Immature natural killer cell (primary cell): ENCODE measurements around the gene RUSF1. TPM values are rescaled to one million over a fixed set of nuclear protein-coding genes. Genes with fewer than 3 reads are reported as not detected.
"Not testable (repeated sequence)": the region's sequence is repeated elsewhere in the genome, so short reads cannot be mapped to it uniquely, and the experiment has no call there.

Experiments
- DNase-seq, 3 donors: peaks; one replicate each; pipeline ENCODE4 v3.0.0; 2022; ENCODE audit warnings: mixed read lengths in 1 of 3
- H3K27ac Mint-ChIP-seq, 6 donors: one replicate each; pipeline ENCODE4 v1.8.0; 2020; ENCODE audit warnings: mixed read lengths in 6 of 6, mild to moderate bottlenecking in 5 of 6, inconsistent platforms in 4 of 6, moderate library complexity in 3 of 6
- H3K27me3 Mint-ChIP-seq, 3 donors: one replicate each; pipeline ENCODE4 v1.8.0; 2020 to 2021; ENCODE audit warnings: low read depth in 3 of 3, mild to moderate bottlenecking in 3 of 3, mixed read lengths in 3 of 3, moderate library complexity in 3 of 3, inconsistent platforms in 1 of 3
- H3K36me3 Mint-ChIP-seq, 3 donors: one replicate each; pipeline ENCODE4 v1.8.0; 2020; ENCODE audit warnings: mixed read lengths in 3 of 3, inconsistent platforms in 2 of 3, mild to moderate bottlenecking in 2 of 3
- H3K4me1 Mint-ChIP-seq, 2 donors: one replicate each; pipeline ENCODE4 v1.8.0; 2020; ENCODE audit warnings: inconsistent platforms in 2 of 2, mild to moderate bottlenecking in 2 of 2, mixed read lengths in 2 of 2, moderate library complexity in 1 of 2
- H3K4me3 Mint-ChIP-seq, 5 donors: one replicate each; pipeline ENCODE4 v1.8.0; 2020; ENCODE audit warnings: mild to moderate bottlenecking in 5 of 5, mixed read lengths in 5 of 5, inconsistent platforms in 3 of 5, moderate library complexity in 3 of 5
- H3K9me3 Mint-ChIP-seq, 6 donors: one replicate each; pipeline ENCODE4 v1.8.0; 2020; ENCODE audit warnings: mild to moderate bottlenecking in 6 of 6, mixed read lengths in 6 of 6, inconsistent platforms in 4 of 6, moderate library complexity in 3 of 6
- polyA plus RNA-seq, 3 donors: library from polyadenylated mRNA; unstranded; fragments of 300-500 nt; fragmentation: Illumina TruSeq; gene quantifications; one replicate each; pipeline ENCODE4 v1.2.3, GENCODE V29; 2021

RUSF1 gene
- polyA plus RNA-seq, 3 donors from 2014 or later, result 18.5 to 24.3 (median 19.6) TPM

- no peaks in the 10 kb centered on the region for H3K9me3 Mint-ChIP-seq
- H3K27me3 Mint-ChIP-seq, result peaks cover under 1 to 9% (median 2%) of the 10 kb centered on the region in 3 donors
- peak overlapping the region in 1 of 6 donors; percentile 28 for H3K27ac Mint-ChIP-seq
- no peak for DNase-seq
- H3K4me3 Mint-ChIP-seq, result no peak overlapping the region
- H3K4me1 Mint-ChIP-seq, result peaks cover 22 to 28% of the 10 kb centered on the region in 2 donors
- peaks cover 0 to 5% (median 3%) of the 10 kb centered on the region in 3 donors for H3K36me3 Mint-ChIP-seq
Observed at GRCh38 chr16:31504159-31504558, 4.0 kb downstream of the RUSF1 start.

- H3K27me3 Mint-ChIP-seq, H3K36me3 Mint-ChIP-seq, DNase-seq, H3K27ac Mint-ChIP-seq, H3K9me3 Mint-ChIP-seq, H3K4me3 Mint-ChIP-seq: not testable (repeated sequence)
- H3K4me1 Mint-ChIP-seq, result peaks cover 16 to 22% of the 10 kb centered on the region in 2 donors
Observed at GRCh38 chr16:31503555-31503954, 4.6 kb downstream of the RUSF1 start.

- no peak overlapping the region for H3K4me3 Mint-ChIP-seq
- DNase-seq, result no peak
- H3K4me1 Mint-ChIP-seq, result peaks cover 13 to 20% of the 10 kb centered on the region in 2 donors
- H3K9me3 Mint-ChIP-seq, result no peaks in the 10 kb centered on the region
- H3K36me3 Mint-ChIP-seq, result peaks cover 3 to 7% (median 5%) of the 10 kb centered on the region in 3 donors
- H3K27me3 Mint-ChIP-seq, result peaks cover 0 to 1% (median 0%) of the 10 kb centered on the region in 3 donors
- peak overlapping the region in 1 of 6 donors; percentile 12 for H3K27ac Mint-ChIP-seq
Observed at GRCh38 chr16:31502981-31503380, 5.2 kb downstream of the RUSF1 start.

- H3K4me3 Mint-ChIP-seq, result no peak overlapping the region
Observed at GRCh38 chr16:31501966-31502348, 6.2 kb downstream of the RUSF1 start.

GRCh38 chr16:31501226-31501965, 6.8 kb downstream of the RUSF1 start:
- Mint-ChIP-seq H3K9me3 (no peaks in the 10 kb centered on the region), H3K4me3 (no peak overlapping the region), H3K36me3 (peaks cover 3 to 15% (median 5%) of the 10 kb centered on the region in 3 donors), H3K27ac (no peak overlapping the region), H3K27me3 (no peaks in the 10 kb centered on the region), H3K4me1 (peaks cover 3 to 8% of the 10 kb centered on the region in 2 donors)
- DNase-seq, result no peak

More at GRCh38 chr16:31501966-31502348, 6.2 kb downstream of the RUSF1 start:
- Mint-ChIP-seq H3K36me3 (peaks cover 3 to 15% (median 5%) of the 10 kb centered on the region in 3 donors), H3K27ac (no peak overlapping the region), H3K9me3 (no peaks in the 10 kb centered on the region), H3K4me1 (peaks cover 4 to 11% of the 10 kb centered on the region in 2 donors), H3K27me3 (no peaks in the 10 kb centered on the region)
- no peak for DNase-seq

GRCh38 chr16:31499928-31500327, 8.3 kb downstream of the RUSF1 start:
- no peak overlapping the region for H3K4me3 Mint-ChIP-seq

GRCh38 chr16:31498493-31498892, 9.7 kb downstream of the RUSF1 start:
- no peak for DNase-seq
- Mint-ChIP-seq H3K4me3 (no peak overlapping the region), H3K9me3 (no peaks in the 10 kb centered on the region), H3K36me3 (peaks cover 0 to 17% (median 3%) of the 10 kb centered on the region in 3 donors), H3K4me1 (no peaks in the 10 kb centered on the region), H3K27ac (no peak overlapping the region), H3K27me3 (no peaks in the 10 kb centered on the region)

More at GRCh38 chr16:31499928-31500327, 8.3 kb downstream of the RUSF1 start:
- H3K36me3 Mint-ChIP-seq, result peaks cover 0 to 17% (median 3%) of the 10 kb centered on the region in 3 donors
- no peak for DNase-seq
- H3K27ac Mint-ChIP-seq, result no peak overlapping the region
- peaks cover 0 to 2% of the 10 kb centered on the region in 2 donors for H3K4me1 Mint-ChIP-seq
- no peaks in the 10 kb centered on the region for H3K27me3 Mint-ChIP-seq
- H3K9me3 Mint-ChIP-seq, result no peaks in the 10 kb centered on the region

- no peaks in the 10 kb centered on the region for H3K9me3 Mint-ChIP-seq
- H3K4me1 Mint-ChIP-seq, result no peaks in the 10 kb centered on the region
- H3K36me3 Mint-ChIP-seq, result peaks cover 0 to 27% (median 3%) of the 10 kb centered on the region in 3 donors
- no peak overlapping the region for H3K27ac Mint-ChIP-seq
- no peak for DNase-seq
- H3K4me3 Mint-ChIP-seq, result no peak overlapping the region
- no peaks in the 10 kb centered on the region for H3K27me3 Mint-ChIP-seq
Observed at GRCh38 chr16:31496670-31497069, 11.5 kb downstream of the RUSF1 start.

- no peak overlapping the region for H3K27ac Mint-ChIP-seq
- H3K4me3 Mint-ChIP-seq, result no peak overlapping the region
- DNase-seq, result no peak
- H3K9me3 Mint-ChIP-seq, result no peaks in the 10 kb centered on the region
- peaks cover 0 to 29% (median 1%) of the 10 kb centered on the region in 3 donors for H3K36me3 Mint-ChIP-seq
- H3K27me3 Mint-ChIP-seq, result peaks cover 0 to 2% (median 0%) of the 10 kb centered on the region in 3 donors
- H3K4me1 Mint-ChIP-seq, result peaks cover 5% of the 10 kb centered on the region in 2 donors
Observed at GRCh38 chr16:31493506-31494125, 14.6 kb downstream of the RUSF1 start.

GRCh38 chr16:31491778-31492418, 16.3 kb downstream of the RUSF1 start:
- peaks cover 0 to 2% (median 0%) of the 10 kb centered on the region in 6 donors for H3K9me3 Mint-ChIP-seq
- H3K36me3 Mint-ChIP-seq, result peaks cover 0 to 20% (median 0%) of the 10 kb centered on the region in 3 donors

GRCh38 chr16:31489616-31490584, 18.3 kb downstream of the RUSF1 start:
- H3K27ac Mint-ChIP-seq, result peak overlapping the region in 2 of 6 donors; percentile 5 to 8

More at GRCh38 chr16:31491778-31492418, 16.3 kb downstream of the RUSF1 start:
- peaks cover 0 to 4% (median 2%) of the 10 kb centered on the region in 3 donors for H3K27me3 Mint-ChIP-seq
- peak overlapping the region in 1 of 6 donors; percentile 21 for H3K27ac Mint-ChIP-seq
- H3K4me3 Mint-ChIP-seq, result no peak overlapping the region
- H3K4me1 Mint-ChIP-seq, result peaks cover 10 to 12% of the 10 kb centered on the region in 2 donors
- DNase-seq, result no peak

GRCh38 chr16:31489298-31489564, 19.0 kb downstream of the RUSF1 start:
- peaks cover 4 to 7% (median 4%) of the 10 kb centered on the region in 3 donors for H3K27me3 Mint-ChIP-seq
- peaks cover 0 to 15% (median 0%) of the 10 kb centered on the region in 3 donors for H3K36me3 Mint-ChIP-seq
- H3K4me3 Mint-ChIP-seq, result peak overlapping the region in 3 of 5 donors; percentile 13 to 30 (median 15)
- peak overlapping the region in 1 of 6 donors; percentile 5 for H3K27ac Mint-ChIP-seq
- H3K9me3 Mint-ChIP-seq, result peaks cover 0 to 2% (median 0%) of the 10 kb centered on the region in 6 donors
- H3K4me1 Mint-ChIP-seq, result peaks cover 10 to 12% of the 10 kb centered on the region in 2 donors
- DNase-seq, result no peak

More at GRCh38 chr16:31489616-31490584, 18.3 kb downstream of the RUSF1 start:
- DNase-seq, result no peak
- peaks cover 0 to 15% (median 0%) of the 10 kb centered on the region in 3 donors for H3K36me3 Mint-ChIP-seq
- H3K9me3 Mint-ChIP-seq, result peaks cover 0 to 2% (median 0%) of the 10 kb centered on the region in 6 donors
- peaks cover 4 to 7% (median 4%) of the 10 kb centered on the region in 3 donors for H3K27me3 Mint-ChIP-seq
- H3K4me1 Mint-ChIP-seq, result peaks cover 10 to 12% of the 10 kb centered on the region in 2 donors
- H3K4me3 Mint-ChIP-seq, result peak overlapping the region; percentile 22 to 79 (median 56)
